Stomach (tissue), 4 donors: Measurements from ENCODE around the gene PDLIM5.

Experiments
- CTCF ChIP-seq, 7 experiments: fragments of 450-650 bp in 4 of 7; fragments of 200-600 bp in 3 of 7; sonication (generic) in 3 of 7; IDR thresholded peaks; one replicate each; pipeline ENCODE4 v1.5.1; 2016 to 2019; ENCODE audit warnings: antibody characterized with exemption in 7 of 7, control low read depth in 2 of 7, mild to moderate bottlenecking in 1 of 7
- POLR2AphosphoS5 ChIP-seq, 3 donors: sonication (generic); formaldehyde crosslinking; IDR thresholded peaks; one replicate each; pipeline ENCODE4 v1.6.1; 2016; ENCODE audit warnings: antibody characterized with exemption in 3 of 3

- no peak for TF ChIP-seq POLR2AphosphoS5 (IDR thresholded peaks at IDR 0.05)
- no peak for TF ChIP-seq CTCF (IDR thresholded peaks at IDR 0.05)
Measured at GRCh38 chr4:94506822-94507221, 55.1 kb downstream of the PDLIM5 start.
